ENCODE data around the gene CNRIP1. TPM values are rescaled to one million over a fixed set of nuclear protein-coding genes. Genes with fewer than 3 reads are reported as not detected.
A peak's percentile ranks its signal among the peaks of the same experiment; 100 is the strongest.

The CNRIP1 gene
- total and polyA plus RNA-seq, 8 donors, result 16.9 to 50.8 (median 46.0) TPM

DNA sequence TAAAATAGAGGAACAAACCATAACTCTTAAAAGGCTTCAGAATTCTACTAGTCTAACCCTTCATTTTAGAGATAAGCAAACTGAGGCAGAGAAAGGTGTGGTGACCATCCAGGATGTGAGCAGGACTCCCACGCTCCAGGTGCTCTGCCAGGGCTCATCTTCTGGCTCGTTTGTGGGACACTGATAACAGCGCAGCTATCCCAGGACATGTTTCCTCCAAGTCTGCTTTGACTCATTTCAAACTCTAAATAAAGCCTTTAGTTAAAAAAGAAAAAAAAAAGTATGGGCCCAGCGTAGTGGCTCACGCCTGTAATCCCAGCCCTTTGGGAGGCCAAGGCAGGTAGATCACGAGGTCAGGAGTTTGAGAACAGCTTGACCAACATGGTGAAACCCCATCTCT lies 28.4 kb downstream of the CNRIP1 start:
- no peak overlapping the region for H3K27ac ChIP-seq
- no peak for TF ChIP-seq CTCF (IDR thresholded peaks at IDR 0.05)

GRCh38 chr2:68290901-68291300 lies 28.8 kb downstream of the CNRIP1 start:
- no peak overlapping the region for H3K27ac ChIP-seq
- H3K4me3 ChIP-seq, result no peak overlapping the region
- intact Hi-C loops (cut with DNase I), result no loop called here
- H3K27me3 ChIP-seq, result no peaks in the 10 kb centered on the region
- no peak for TF ChIP-seq CTCF (IDR thresholded peaks at IDR 0.05)
- DNase-seq (peak in 2 of 4 donors; percentile 60 to 77), ATAC-seq (peak; percentile 53)
- no peaks in the 10 kb centered on the region for H3K9me3 ChIP-seq
- peaks cover 0 to 26% of the 10 kb centered on the region in 2 donors for H3K4me1 ChIP-seq
- H3K36me3 ChIP-seq, result no peaks in the 10 kb centered on the region

More for the DNA sequence above, 28.4 kb downstream of the CNRIP1 start:
- Histone ChIP-seq H3K4me3 (no peak overlapping the region), H3K4me1 (peaks cover 0 to 26% of the 10 kb centered on the region in 2 donors), H3K36me3 (no peaks in the 10 kb centered on the region), H3K27me3 (no peaks in the 10 kb centered on the region), H3K9me3 (no peaks in the 10 kb centered on the region)
- DNase-seq (no peak), ATAC-seq (no peak)
- intact Hi-C loops (cut with DNase I), result no loop called here

DNA sequence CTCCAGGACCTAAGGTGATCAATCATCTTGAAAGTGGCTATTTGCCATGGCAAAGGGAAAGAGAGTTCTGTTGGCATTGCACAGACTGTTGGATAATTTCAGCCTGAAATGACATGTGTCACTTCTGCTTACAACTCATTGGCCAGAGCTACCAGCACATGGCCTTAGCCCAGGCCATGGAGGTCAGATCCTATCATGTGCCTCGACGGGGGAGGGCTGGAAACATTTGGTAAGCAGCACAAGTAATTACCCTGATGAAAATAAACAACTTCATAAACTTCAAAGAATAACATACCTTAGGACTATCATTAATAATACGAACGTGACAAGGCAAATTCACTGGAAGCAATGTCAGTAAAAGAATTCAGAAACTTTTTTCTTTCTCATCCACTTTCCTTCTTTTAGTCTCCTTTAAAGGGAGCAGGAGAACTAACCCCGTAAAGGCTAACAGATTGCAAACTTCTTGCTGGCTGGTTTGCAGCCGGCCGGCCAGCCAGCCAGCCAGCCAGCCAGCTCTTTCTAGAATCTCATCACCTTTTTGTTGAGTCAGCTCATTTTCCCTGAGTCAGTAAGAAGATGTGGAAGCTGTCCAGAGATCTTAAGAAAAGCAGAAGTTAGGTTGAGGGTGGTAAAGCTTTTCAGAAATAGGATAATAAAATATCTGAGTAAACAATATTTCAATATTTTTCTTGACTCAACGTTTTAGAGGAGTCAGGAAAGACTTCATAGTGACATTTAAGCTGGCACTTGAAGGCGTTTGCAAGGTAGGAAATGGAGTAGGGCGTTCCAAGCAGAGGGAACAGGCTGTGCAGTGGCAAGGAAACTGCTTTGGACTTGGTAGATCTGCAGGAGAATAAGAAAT lies 31.9 kb downstream of the CNRIP1 start:
- Histone ChIP-seq H3K4me1 (peaks cover 0 to 26% of the 10 kb centered on the region in 2 donors), H3K4me3 (no peak overlapping the region), H3K36me3 (no peaks in the 10 kb centered on the region), H3K9me3 (no peaks in the 10 kb centered on the region), H3K27ac (peak overlapping the region; percentile 55 to 66), H3K27me3 (no peaks in the 10 kb centered on the region)
- no peak for TF ChIP-seq CTCF (IDR thresholded peaks at IDR 0.05)
- DNase-seq, result peak in 3 of 4 donors; percentile 41 to 67 (median 53)
- ATAC-seq, result peak; percentile 71
- intact Hi-C loops (cut with DNase I), result loop anchor here in 1 of 2 donors (10.0 kb wide), 1 partner anchor 47 kb away; no protein-coding TSS in a partner anchor

DNA sequence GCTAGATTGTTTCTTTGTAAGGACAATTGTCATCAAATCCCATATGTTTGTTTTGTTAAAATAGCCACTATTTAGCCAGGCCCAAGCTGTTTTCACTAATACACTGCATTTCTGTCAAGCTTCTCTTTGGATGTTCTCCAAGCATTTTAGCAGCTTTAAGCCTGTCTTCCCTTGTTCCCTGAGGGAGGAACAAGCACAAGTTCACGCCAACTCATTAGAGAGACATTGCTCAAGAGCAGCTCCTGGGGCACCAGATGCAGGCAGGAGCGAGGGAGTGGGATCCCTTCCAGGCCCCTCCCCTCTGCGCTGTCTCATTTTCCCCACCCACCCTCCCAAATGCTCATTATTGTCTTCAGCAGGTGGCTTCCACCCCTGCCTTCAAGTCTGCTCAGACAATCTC lies 34.9 kb downstream of the CNRIP1 start:
- TF ChIP-seq CTCF (IDR thresholded peaks at IDR 0.05), result no peak
- peaks cover 0 to 17% of the 10 kb centered on the region in 2 donors for H3K4me1 ChIP-seq
- no peaks in the 10 kb centered on the region for H3K36me3 ChIP-seq
- intact Hi-C loops (cut with DNase I), result loop anchor here in 1 of 2 donors (5.0 to 10.0 kb wide), 2 partner anchors 50 to 163 kb away; no protein-coding TSS in a partner anchor
- no peaks in the 10 kb centered on the region for H3K9me3 ChIP-seq
- H3K27me3 ChIP-seq, result no peaks in the 10 kb centered on the region
- no peak overlapping the region for H3K4me3 ChIP-seq
- peak in 2 of 4 donors; percentile 50 to 83 for DNase-seq
- H3K27ac ChIP-seq, result no peak overlapping the region
- ATAC-seq, result peak; percentile 9

DNA sequence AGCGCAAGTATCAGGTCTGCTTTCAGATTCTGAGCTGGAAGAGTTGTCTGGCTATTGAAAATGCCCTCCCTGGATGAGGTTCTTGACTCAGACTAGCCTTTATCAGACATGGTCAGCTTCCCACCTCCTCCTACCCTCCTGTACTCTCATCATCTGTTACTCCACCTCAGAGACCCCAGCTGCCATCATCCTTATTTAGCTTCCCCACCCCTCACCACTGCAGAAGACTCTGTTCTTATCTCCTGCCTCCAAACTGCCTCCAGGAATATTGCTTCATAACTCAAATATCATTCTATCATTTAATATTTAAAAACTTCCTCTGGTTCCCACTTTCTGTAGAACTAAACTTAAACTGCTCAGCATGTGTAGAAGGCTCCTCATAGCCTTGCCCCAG lies 36.3 kb downstream of the CNRIP1 start:
- DNase-seq (no peak), ATAC-seq (no peak)
- no peak for TF ChIP-seq CTCF (IDR thresholded peaks at IDR 0.05)
- Histone ChIP-seq H3K4me1 (peaks cover 0 to 15% of the 10 kb centered on the region in 2 donors), H3K4me3 (no peak overlapping the region), H3K27ac (no peak overlapping the region), H3K36me3 (no peaks in the 10 kb centered on the region), H3K9me3 (no peaks in the 10 kb centered on the region), H3K27me3 (no peaks in the 10 kb centered on the region)
- intact Hi-C loops (cut with DNase I), result loop anchor here in 1 of 2 donors (5.0 to 10.0 kb wide), 2 partner anchors 51 to 161 kb away; no protein-coding TSS in a partner anchor
